M059J (cell line): ENCODE data around the gene ZDHHC8. TPM values are rescaled to one million over a fixed set of nuclear protein-coding genes. Genes with fewer than 3 reads are reported as not detected.

Experiments
- DNase-seq: peaks from one replicate; pipeline ENCODE4 v3.0.0-alpha.2; 2012; ENCODE audit warnings: low read depth
- total RNA-seq: library from RNA; depleted of rRNA; stranded (reverse); fragments of >200 nt; shearing (Covaris generic); gene quantifications from 2 replicates; pipeline ENCODE4 v1.2.3, GENCODE V29; 2014

Gene ZDHHC8
- total RNA-seq, 1 experiment from 2014 or later, result 12.1 TPM

- DNase-seq, result no peak
Measured at GRCh38 chr22:20113551-20114310, 17.9 kb upstream of the ZDHHC8 start.

- DNase-seq, result no peak
Measured at GRCh38 chr22:20114506-20115475, 16.8 kb upstream of the ZDHHC8 start.

- DNase-seq, result no peak
Measured at GRCh38 chr22:20115691-20116375, 15.8 kb upstream of the ZDHHC8 start, which contains the start of gene RANBP1. Gene RANBP1, plus strand, starts transcription at chr22:20116104. Its CDS starts 81 bp downstream, at chr22:20116185.

GRCh38 chr22:20116376-20116950 is 15.1 kb upstream of the ZDHHC8 start:
- no peak for DNase-seq

- peak; percentile 93 for DNase-seq
Measured at GRCh38 chr22:20116951-20117632, 14.5 kb upstream of the ZDHHC8 start, which contains the start of gene TRMT2A. Gene TRMT2A, minus strand, starts transcription at chr22:20117226. Its CDS starts 320 bp downstream, at chr22:20116906.

- no peak for DNase-seq
Measured at GRCh38 chr22:20117633-20118299, 13.8 kb upstream of the ZDHHC8 start.

GRCh38 chr22:20118300-20119020 is 13.1 kb upstream of the ZDHHC8 start:
- DNase-seq, result no peak

GRCh38 chr22:20121856-20122415 is 9.7 kb upstream of the ZDHHC8 start:
- DNase-seq, result no peak

GRCh38 chr22:20123366-20124082 is 8.1 kb upstream of the ZDHHC8 start:
- DNase-seq, result no peak

- no peak for DNase-seq
Measured at GRCh38 chr22:20124083-20124787, 7.4 kb upstream of the ZDHHC8 start.

- DNase-seq, result no peak
Measured at GRCh38 chr22:20125201-20126174, 6.1 kb upstream of the ZDHHC8 start.

- DNase-seq, result no peak
Measured at GRCh38 chr22:20126284-20127029, 5.1 kb upstream of the ZDHHC8 start.

- no peak for DNase-seq
Measured at GRCh38 chr22:20127318-20127868, 4.2 kb upstream of the ZDHHC8 start.

- no peak for DNase-seq
Measured at GRCh38 chr22:20127869-20128618, 3.6 kb upstream of the ZDHHC8 start.

- DNase-seq, result no peak
Measured at GRCh38 chr22:20128619-20128901, 3.0 kb upstream of the ZDHHC8 start.
